Lower leg skin (tissue), 3 donors: ENCODE data around the gene MRM2.

Source experiments
- POLR2A ChIP-seq, 2 donors: fragments of 450-650 bp; IDR thresholded peaks; one replicate each; pipeline ENCODE4 v1.6.1; 2016 to 2017; ENCODE audit warnings: antibody characterized with exemption in 2 of 2, mild to moderate bottlenecking in 1 of 2, moderate library complexity in 1 of 2
- TF ChIP-seq, protein P1 (sequence below), 3 donors: fragments of 450-650 bp; IDR thresholded peaks; one replicate each; pipeline ENCODE4 v1.5.1; 2016; ENCODE audit warnings: antibody characterized with exemption in 3 of 3, mild to moderate bottlenecking in 3 of 3, moderate library complexity in 2 of 3

DNA sequence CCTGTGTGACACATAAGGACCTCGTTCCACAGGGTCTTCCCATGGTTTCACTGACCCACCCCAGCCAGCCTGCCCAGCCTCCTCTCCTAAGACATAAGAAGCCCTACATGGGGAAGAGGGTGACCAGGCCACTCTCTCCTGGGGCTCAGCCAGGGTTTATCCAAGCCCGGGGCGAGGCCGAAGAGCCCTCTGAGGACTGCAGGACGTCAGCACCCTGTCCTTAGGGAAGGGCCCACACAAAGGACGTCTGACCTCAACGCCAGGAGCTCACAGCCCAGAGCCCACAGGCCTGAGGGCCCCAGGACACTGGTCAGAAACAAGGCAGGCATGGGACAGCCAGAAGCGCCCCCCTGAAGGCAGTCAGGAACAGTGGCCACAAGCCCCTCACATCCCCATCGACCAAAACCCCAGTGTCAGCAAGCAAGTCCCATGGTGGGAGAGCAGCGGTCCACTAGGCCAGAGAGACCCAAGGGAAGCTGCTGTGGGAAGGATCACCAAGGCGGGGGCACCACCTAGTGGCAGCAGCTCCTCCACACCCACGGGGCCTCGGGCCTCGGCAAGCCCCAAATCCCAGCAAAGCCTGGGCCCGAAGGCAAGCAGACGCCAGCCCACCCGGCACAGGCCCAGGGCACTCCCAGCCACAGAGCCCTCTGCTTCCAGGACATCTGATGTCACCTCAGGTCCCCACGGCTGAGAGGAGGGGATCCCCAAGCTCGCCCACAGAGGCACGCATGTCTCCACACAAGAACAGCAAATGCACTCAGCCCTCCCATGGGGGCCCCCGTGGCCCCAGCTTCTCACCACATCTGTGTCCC is 32.7 kb downstream of the MRM2 start:
- TF ChIP-seq, protein P1, sequence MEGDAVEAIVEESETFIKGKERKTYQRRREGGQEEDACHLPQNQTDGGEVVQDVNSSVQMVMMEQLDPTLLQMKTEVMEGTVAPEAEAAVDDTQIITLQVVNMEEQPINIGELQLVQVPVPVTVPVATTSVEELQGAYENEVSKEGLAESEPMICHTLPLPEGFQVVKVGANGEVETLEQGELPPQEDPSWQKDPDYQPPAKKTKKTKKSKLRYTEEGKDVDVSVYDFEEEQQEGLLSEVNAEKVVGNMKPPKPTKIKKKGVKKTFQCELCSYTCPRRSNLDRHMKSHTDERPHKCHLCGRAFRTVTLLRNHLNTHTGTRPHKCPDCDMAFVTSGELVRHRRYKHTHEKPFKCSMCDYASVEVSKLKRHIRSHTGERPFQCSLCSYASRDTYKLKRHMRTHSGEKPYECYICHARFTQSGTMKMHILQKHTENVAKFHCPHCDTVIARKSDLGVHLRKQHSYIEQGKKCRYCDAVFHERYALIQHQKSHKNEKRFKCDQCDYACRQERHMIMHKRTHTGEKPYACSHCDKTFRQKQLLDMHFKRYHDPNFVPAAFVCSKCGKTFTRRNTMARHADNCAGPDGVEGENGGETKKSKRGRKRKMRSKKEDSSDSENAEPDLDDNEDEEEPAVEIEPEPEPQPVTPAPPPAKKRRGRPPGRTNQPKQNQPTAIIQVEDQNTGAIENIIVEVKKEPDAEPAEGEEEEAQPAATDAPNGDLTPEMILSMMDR (IDR thresholded peaks at IDR 0.05) = no peak
- TF ChIP-seq POLR2A (IDR thresholded peaks at IDR 0.05) = no peak
